ENCODE data around the gene FBXO7. TPM values are rescaled to one million over a fixed set of nuclear protein-coding genes. Genes with fewer than 3 reads are reported as not detected.

The FBXO7 gene
- total RNA-seq, 1 donor from 2014 or later: 43.6 TPM

DNA sequence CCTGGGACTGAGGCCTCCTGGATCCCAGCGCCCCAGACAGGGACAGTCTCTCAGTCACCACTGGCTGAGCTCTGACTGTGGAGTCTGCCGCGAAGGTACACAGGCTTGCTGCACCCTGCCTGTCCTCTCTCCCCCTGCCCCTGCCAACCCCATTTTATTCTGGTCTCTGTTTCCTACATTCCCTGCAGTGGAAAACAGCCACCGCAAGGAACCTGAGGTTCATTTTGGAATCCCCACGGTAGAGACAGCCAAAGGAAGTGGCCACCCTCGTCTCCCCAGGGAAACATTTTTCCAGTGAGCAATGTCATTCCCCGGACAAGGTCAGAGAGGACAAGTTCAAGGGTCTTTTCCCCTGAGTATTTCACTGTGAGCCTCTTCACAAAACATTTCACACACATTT lies 56.6 kb downstream of the FBXO7 start:
- peak in 1 of 2 donors; percentile 47 for DNase-seq (ENCODE audit: low read depth in 2 of 2)

DNA sequence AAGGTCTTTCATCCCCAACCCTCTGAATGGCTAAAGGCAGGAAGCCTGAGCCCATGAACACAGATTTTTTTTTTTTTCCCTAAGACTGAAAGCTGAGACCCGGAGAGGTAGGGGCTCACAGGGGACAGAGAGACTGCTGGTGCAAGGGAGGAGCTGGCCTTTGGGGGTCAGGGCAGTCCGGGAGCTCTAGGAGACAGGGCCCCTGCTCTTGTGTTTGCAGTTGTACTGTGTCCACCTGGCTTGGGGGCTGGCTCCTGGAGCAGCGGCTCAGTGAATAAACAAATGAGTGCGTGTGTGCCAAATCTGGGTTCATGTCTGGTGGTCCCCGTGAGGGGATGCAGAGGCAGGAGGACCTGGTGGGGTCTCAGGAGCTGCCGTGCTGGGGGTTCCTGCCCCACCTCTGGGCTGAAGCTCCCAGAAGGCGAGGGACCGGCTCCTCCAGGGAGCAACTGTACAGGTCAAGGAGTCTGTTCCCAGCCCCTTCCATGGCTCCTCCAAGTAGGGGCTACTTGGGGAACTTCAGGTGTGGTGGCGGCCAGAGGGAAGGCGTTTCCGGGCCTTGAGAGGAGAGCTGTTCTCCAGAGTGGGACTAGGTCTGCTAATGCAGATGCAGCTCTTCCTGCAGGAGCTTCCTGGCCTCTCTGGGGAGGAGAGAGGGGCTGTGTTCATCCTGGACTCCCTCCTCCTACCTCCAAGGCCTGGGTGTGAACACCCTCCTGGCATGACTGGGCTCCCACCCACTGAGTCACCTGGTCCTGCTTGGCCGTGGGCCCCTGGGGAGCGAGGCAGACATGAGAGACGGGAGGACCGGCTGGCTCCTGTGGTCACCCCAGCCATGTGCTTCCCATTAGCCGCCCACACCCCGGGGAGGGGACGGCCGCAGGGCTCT lies 57.6 kb downstream of the FBXO7 start:
- peak; percentile 23 to 35 for DNase-seq (ENCODE audit: low read depth in 2 of 2)

DNA sequence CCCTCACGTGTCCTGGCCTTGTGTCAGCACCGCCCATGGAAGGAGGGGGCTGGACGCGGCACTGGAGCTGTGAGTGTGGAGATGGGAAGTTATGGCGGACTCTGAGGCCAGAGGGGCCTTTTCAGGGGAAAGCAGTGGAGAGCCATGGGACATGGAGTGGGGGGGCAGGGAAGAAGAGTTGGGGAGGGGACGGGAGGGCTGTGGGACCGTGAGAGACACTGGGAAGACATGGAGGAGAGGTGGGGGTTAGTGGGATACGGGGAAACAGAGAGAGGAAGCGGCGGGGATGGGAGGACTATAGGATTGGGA lies 58.2 kb downstream of the FBXO7 start:
- DNase-seq (ENCODE audit: low read depth in 2 of 2): no peak

DNA sequence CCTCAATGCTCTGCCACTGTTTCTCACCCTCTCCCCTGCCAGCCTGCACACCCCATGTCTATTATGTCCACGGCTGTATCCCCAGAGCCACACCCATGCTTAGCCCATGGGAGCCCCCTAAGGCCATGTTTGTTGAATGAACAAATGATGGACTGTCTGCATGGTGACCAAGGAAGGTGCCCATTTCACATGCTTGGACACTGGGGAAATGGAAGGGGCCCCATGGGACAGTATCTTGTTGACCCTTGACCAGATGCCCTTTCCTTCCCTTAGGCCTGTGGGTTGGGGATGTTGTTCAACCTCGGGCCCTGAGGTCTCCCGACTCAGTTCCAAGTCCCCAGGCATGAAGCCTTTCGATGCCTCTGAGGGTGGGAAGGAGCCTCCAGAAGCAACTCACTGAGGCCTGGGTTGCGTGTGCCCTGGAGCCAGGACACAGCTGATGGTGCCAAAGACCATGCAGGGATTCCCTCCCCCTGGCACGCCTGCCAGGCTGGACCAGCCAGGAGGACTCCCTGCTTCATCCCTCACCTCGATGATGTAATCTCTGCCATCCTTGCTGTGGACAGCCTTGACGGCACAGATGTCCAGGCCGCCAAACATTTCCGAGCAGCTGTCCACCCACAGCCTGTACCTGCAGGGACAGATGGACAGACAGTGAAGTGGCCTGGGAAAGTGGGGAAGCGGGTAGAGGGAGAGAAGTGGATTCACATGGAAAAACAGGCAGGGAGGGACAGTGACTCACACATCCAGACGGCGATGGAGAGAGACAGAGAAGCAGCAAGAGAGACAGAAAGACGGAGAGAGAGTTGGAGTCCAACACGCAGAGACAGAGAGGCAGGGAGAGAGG lies 58.9 kb downstream of the FBXO7 start:
- no peak for DNase-seq (ENCODE audit: low read depth in 2 of 2)

DNA sequence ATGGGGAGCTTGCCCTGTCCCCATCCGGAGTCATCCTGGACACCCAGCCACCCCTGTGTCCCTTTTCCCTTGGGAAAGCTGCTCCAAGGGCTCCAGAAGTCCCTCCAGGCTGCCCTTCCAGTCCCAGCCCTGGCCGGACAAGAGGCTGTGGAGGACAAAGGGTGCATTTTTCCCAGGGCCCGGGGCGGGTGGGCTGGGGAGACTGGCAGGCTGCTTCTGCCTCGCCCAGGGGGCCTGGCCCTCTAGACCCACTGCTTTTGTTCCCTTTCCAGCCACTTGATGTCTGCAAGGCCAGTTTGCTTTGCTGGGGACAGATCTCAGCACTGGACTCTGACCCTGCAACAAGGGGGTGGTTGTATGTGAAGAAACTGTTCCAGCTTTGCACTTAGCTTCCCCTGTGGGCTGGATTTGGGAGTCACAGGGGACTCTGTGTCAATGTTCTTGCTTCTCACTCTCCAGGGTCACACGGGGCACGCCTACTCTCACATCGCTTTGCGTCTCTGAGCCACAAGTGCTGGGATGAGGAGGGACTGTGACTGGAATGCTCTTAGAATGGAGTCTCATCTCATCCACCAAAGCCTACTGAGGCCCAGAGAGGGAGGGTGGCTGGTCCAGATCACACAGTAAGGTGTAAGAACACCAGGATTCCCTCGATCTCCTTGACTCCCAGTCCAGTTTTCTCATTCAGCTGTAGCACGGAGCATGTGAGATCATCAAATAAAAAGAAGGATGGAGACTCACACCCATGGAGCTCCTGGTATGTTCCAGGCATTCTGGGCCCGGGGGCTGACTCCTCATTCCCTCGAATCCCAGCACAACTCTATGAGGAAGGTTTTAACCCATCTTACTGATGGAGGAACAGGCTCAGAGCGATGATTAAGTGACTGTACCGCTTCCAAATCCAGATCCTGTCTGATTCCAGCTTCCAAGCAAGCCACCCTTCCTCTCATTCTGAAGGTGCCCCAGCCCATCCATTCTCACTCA lies 59.9 kb downstream of the FBXO7 start:
- no peak for DNase-seq (ENCODE audit: low read depth in 2 of 2)

DNA sequence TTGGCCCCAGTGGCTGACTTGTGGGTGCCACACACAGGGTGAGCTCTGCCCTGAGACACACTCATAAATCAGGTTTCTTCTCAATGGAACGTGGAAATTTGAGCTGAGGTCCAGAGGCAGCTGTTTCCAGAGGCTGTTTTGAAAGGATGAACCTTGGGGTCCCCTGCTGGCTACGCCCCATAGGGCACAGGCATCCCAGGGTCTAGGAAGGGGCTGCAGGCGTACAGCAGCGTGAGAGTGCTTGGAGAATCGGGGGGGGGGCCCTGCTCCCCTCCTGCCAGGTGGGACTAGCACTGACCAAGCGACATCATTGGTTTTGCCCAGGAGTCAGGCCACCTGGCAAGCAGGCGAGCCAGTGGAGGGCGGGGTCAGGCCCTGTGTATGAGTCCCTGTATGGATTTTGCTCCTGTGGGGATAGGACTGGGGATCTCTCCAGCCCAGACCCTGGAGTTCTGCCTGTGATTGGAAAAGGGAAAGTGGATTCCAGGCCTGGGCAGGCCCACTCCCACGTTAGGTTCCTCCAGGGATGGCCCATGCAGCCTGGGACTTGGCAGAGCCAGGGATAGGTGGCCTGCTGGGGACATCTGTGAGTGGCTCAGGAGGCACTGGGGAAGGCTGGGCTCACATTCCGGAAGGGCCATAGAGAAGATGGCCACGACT lies 61.0 kb downstream of the FBXO7 start:
- DNase-seq (ENCODE audit: low read depth in 2 of 2): no peak

DNA sequence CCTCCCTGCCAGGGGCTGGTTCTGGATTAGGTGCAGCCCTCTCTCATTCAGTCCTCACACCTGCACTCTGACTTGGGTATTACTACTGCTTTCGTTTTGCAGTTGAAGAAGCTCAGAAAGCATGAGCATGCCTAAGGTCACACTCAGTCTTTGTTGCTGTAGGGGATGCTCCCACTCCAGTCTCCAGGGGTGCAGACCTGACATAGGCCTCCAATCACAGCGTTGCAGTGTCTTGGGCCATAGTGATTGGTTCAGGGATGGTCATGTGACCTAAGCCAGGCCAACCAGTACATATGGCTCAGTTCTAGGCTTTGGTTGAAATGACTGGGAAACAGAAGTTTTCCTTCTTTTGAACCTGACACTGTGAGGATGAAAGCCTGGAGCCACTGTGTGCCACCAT lies 61.7 kb downstream of the FBXO7 start:
- no peak for DNase-seq (ENCODE audit: low read depth in 2 of 2)

DNA sequence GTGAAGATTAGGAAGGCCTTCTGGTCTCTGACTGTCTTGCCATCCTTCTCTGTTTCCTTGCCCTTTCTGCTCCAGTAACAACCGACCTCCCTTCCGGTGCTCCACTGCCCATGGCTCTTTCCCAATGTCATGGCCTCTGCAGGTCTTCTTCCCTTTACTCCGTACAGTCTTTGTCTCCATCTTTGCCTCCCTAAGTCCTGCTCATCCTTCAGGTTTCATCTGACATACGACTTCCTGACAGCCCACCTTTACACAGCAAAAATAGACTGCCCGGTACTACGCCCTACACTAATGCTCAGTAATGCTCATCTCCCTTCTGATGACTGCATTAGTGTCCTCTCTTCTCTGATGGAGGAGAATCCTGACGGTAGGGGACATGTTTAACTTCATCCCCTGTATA lies 63.9 kb downstream of the FBXO7 start:
- no peak for DNase-seq (ENCODE audit: low read depth in 2 of 2)

DNA sequence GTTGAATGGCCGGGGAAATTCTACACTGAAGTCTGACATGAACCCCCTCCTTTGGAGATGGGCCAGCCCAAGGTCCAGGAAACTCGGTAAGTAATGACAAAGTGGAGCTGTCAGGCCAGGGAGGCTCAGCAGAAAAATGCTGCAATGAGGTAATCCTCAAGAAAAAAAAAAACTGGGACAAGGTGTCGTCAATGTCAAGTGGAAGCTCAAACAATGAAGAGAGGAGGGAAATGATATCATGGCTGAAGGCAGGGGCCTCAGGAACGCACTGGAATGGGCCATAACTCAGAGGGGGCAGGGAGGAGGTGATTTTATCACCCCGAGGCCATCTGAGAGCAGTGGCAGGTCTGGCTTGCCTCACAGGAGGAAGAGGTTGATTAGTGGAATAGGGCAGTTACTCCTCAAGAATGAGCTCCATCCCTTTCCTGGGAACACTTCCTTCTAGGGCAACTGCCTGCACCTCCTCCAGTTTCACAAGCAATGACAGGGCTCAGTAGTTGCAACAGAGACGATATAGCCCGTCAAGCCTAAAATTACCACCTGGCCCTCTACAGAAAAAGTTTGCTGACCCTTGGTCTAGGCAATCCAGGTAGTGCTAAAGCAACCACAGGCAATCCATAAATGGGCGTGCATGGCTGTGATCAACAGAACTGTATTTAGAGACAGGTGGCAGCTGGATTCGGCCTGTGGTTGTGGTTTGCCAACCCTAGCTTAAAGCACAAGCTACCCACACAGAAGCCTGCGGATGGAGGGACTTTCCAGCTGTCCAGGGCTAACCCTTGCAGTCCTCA lies 65.2 kb downstream of the FBXO7 start:
- DNase-seq (ENCODE audit: low read depth in 2 of 2): no peak

DNA sequence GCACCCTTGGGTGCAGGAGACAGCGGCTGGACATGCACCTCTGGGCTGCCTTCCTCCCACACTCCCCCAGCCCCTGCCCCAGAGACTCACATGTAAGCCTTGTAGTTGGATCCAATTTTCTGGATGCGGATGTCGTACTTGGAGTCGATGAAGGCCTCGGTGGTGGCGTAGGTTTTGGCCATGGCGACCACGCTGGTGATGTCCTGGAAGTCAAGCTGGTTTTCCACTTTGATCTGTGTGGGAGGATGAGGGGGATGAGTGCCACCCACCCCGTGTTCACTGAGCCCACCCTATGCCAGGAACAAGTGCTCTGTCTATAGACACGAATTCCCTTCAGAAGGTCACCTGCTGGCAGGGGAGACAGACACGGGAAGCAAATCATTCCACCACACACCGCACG lies 66.9 kb downstream of the FBXO7 start:
- no peak for DNase-seq (ENCODE audit: low read depth in 2 of 2)

DNA sequence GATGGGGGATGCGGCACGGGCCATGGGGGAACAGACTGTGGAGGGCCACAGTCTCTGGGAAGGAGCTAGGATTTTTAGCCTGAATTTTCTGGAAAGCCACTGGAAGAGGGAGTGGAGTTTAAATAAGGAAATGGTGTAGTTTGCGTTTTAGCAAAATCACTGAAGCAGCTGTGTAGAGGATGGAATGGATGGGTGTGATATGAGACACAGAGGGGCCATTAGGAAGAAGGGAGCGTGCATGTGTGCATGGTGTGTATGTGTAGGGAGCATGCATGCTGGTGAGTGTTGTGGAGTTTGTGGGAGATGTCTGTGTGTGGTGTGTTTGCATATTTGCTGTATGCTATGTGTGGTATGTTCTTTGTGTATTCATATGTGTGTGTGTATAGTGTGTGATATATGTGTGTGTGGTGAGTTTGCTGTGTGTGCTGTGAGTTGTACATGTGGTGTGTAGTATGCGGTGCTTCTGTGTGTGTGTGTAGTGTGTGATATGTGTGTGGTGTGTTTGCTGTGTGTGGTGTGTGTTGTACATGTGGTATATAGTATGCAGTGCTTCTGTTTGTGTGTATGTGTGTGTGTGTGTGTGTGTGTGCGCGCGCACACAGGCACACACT lies 67.6 kb downstream of the FBXO7 start:
- DNase-seq (ENCODE audit: low read depth in 2 of 2): no peak

DNA sequence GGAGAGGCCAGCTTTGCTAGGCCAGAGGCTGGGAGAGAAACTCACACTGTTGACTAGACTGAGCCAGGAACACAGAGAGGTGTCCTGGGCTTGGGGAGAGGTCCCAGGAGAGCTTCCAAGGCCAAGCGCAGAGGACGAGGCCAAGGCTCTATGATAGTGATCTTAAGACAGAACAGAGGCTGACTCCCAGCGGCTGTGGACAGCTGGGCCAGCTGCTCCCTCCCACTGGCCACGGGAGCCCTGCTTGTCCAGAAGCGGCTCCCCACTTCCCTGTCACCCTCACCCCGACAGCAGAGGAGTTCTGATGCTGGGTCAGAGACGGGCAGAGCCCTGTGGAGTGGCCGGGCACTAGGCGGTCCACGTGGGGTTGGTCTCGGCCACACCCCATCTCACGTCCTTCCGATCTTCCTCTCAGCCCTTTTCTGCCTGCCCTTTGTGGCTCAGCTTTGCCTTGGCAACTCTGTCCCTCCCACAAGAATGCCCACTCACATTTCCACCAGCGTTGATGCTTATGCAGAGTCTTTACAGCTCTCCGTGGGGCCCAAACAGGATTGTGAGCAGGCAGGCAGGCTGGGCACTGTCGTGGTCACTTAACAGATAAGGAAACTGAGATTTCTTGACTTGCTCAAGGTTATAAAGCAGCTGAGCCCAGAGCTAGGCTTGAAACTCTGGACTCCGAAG lies 68.2 kb downstream of the FBXO7 start:
- no peak for DNase-seq (ENCODE audit: low read depth in 2 of 2)

DNA sequence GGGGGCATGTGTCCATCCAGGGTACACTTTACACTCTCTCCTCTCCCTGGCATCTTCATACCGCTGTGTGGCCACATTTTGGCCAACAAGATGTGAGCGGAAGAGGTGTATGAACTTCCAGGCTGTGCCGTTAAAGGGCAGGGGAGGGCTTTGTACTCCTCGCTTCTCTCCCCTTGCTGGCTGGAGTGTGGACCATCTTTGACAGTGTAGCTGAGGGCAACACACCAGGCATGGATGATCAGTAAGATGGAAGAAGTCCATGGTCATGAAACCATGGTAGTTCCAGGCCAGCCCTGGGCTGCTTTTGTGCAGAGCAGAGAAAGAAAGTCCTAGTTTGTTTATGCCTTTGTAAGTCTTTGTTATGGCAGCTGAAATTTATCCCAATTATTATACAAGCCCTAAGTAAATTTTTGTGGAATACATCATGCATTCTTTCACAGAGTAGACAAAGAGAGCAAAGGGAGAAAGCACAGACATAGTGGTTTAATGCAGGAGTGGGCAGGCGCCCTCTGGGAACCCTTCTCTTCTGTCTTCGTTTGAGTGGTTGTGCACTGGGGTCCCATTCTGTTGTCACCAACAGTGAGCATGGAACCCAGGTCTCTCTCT lies 70.4 kb downstream of the FBXO7 start:
- no peak for DNase-seq (ENCODE audit: low read depth in 2 of 2)

DNA sequence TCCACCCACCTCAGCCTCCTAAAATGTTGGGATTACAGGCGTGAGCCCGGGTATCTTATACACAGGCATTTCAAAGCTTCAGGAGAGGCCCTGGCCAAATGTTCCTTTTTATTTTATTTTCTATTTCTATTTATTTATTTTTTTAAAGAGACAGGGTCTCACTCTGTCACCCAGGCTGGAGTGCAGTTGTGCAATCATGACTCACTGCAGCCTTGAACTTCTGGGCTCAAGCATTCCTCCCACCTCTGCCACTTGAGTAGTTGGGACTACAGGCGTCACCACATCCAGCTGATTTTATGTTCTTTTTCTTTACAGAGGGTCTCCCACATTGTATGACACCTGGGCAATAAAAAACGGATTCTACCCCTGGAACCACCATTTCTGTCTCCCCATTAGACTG lies 71.2 kb downstream of the FBXO7 start:
- DNase-seq (ENCODE audit: low read depth in 2 of 2): no peak

DNA sequence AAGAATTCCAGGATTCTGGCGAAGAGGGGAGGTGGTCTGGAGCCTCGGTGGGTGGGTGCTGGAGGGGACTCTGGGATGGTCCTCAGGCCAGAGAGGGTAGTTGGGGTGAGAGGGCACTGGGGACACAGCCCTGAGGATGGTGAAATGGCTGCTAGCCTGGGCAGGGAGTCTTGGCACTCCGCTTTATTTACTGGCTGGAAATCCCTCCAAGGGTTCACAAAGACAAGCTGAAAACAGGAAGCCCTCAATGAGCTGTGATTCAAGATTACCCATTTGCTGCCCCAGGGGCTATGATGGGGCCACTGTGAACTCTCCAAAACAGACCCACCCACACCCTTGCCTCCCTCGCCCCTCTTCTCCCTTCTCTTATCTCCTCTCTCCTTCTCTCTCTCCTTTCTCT lies 71.9 kb downstream of the FBXO7 start:
- no peak for DNase-seq (ENCODE audit: low read depth in 2 of 2)

DNA sequence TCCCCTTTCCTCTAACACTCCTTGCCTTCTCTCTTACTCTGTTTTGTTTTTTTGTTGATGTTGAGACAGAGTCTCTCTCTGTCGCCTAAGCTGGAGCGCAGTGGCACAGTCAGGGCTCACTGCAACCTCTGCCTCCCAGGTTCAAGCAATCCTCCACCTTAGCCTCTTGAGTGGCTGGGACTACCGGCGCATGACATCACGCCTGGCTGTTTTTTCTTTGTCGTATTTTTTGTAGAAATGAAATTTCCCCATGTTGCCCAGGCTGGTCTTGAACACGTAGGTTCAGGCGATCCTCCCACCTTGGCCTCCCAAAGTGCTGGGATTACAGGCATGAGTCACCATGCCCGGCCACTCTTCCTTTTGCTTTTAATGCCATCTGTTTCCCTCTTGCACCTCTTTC lies 72.3 kb downstream of the FBXO7 start:
- DNase-seq (ENCODE audit: low read depth in 2 of 2): no peak

DNA sequence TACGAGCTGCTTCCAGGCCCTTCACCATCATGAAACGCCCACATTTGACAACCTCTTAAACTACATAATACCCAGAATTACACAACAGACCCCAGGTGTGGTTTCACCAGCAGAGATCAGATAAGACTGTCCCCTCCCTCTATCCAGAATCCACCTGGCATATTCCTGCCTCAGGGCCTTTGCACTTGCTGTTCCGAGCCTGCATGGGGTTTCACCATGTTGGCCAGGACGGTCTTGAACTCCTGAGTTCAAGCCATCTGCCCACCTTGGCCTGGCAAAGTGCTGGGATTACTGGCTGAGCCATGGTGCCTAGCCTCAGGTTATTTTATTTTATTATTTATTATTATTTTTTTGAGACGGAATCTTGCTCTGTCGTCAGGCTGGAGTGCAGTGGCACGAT lies 73.4 kb downstream of the FBXO7 start:
- no peak for DNase-seq (ENCODE audit: low read depth in 2 of 2)

All from dermis microvascular lymphatic vessel endothelial cell (primary cell).